ENCODE data around the gene SOBP.
A peak's percentile ranks its signal among the peaks of the same experiment; 100 is the strongest.

SOBP gene

GRCh38 chr6:107642095-107642860 lies 152.4 kb downstream of the SOBP start:
- no peak for DNase-seq

GRCh38 chr6:107642861-107643328 lies 153.0 kb downstream of the SOBP start:
- no peak for DNase-seq

DNA sequence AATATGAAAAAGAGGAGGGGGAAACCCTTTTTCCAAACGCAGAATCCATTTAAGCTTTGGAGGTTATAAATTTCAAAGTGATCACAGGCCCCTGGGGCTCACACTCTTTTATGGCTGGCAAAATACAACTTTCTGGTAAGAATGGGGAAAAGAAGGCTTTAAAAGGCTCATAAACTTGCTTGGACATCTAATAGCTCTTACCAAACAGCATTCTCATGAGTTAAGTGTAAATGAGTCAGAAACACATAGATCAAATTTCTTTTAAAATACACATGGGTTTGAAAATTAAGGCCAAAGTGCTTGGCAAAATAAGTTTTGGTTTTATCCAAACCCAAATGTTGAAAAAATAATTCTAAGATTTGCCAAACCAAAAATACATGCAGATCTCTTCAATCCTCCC lies 154.6 kb downstream of the SOBP start:
- no peak for DNase-seq

GRCh38 chr6:107645740-107646139 lies 155.8 kb downstream of the SOBP start:
- no peak for DNase-seq

DNA sequence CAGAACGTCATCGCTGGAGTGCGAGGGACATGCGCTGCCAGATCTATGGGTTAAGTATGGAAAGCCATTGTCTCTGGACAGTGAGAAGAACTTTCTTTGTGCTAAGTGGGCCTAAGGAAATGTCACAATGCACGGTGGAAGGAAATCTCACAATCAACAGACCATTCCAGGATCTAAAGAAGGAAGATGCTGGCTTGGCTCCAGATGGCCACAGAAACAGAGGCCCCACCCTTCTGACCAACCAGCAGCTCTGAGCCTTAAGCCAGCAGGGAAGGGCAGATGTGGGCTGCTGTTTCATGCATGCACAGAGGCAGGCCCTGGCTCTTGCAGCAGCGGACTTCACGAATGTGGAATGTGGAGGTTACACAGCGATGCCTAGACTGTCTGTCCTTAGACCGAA lies 156.3 kb downstream of the SOBP start:
- no peak for DNase-seq

GRCh38 chr6:107646776-107647438 lies 157.0 kb downstream of the SOBP start:
- DNase-seq = no peak

DNA sequence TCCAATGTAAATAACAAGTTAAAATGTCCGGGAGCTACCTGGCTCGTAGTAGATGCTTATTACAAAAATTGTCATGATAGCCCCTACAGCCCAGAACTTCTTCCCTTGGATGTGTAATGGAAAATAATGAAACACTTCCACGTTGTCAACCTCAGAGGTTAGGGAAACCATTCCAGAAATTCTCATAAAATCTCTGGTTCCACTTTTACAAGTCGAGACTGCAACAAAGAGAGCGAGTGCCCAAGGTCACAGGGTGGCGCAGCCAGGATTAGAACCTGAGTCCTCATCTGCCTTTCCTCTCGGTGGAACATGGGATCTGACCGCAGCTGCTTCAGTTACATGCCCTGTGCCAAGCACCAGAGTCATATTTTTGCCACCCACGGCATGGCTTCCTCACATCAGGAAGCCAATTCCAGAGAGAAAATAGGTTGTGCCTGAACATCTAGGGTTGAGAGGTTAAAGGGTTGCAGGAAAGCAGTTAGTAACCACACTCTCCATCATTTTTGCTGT lies 157.6 kb downstream of the SOBP start:
- DNase-seq = no peak

DNA sequence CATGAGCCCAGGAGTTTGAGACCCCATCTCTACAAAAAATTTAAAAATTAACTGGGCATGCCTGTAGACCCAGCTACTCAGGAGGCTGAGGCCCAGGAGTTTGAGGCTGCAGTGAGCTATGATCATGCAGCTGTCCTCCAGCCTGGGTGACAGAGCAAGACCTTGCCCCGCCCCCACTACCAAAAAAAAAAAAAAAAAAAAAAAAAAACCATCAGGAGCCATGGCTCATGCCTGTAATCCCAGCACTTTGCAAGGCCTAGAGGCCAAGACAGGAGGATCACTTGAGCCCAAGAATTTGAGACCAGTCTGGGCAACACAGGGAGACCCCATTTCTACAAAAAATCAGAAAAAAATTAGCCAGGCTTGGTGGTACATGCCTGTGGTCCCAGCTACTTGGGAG lies 159.1 kb downstream of the SOBP start:
- no peak for DNase-seq

GRCh38 chr6:107652526-107653182 lies 162.7 kb downstream of the SOBP start:
- DNase-seq = no peak

DNA sequence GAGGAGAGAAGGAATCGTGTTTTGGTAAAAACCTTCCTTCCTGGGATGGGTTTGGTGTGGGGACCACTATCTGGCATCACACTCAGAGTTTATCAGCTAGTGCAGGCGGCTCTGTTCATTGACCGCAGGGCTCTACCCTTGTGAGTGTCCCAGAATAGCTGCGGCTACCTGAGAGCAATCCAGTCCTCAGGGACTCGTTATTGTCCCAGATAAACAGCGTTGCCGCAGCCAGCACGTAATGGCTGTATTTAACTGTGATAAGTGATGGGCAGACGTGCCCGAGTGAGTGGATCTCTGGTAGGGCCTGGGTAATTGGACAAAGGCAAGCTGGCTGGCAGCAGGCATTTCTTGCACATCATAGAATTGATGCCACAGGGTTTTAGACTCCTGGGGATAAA lies 163.3 kb downstream of the SOBP start:
- no peak for DNase-seq

GRCh38 chr6:107653861-107654394 lies 164.0 kb downstream of the SOBP start:
- DNase-seq = no peak

DNA sequence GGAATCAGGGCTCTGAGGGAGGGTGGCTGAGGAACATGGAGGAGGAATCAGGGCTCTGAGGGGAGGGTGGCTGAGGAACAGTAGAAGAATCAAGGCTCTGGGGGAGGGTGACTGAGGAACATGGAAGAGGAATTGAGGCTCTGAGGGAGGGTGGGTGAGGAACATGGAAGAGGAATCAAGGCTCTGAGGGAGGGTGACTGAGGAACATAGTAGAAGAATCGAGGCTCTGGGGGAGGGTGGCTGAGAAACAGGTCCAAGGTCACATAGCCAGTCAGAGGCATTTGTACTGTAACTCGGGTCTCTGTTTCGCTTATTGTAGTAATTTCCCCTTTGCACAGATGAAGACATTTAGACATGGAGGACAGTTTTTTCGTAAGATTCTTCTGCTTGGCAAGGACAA lies 164.8 kb downstream of the SOBP start:
- DNase-seq = no peak

GRCh38 chr6:107655245-107655644 lies 165.3 kb downstream of the SOBP start:
- DNase-seq = no peak

GRCh38 chr6:107655864-107656263 lies 165.9 kb downstream of the SOBP start:
- no peak for DNase-seq

DNA sequence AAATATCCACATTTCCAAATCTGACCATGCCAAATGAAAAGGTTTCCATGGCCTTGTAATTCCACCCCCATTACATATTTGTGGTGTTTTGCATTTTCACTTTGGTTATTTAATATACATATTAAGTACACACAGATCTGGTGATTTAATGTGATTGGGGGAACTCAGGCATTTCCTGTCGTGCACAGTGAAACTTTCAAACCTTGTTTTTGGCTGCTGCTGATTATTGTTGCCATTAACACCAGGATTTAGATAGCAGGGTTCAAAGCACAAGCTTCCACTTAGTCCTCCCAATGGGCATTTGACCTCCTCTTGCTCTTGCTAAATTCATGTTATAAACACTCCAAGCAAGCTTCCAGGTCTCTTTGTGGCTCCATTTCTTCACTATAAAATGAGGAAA lies 166.5 kb downstream of the SOBP start:
- no peak for DNase-seq

DNA sequence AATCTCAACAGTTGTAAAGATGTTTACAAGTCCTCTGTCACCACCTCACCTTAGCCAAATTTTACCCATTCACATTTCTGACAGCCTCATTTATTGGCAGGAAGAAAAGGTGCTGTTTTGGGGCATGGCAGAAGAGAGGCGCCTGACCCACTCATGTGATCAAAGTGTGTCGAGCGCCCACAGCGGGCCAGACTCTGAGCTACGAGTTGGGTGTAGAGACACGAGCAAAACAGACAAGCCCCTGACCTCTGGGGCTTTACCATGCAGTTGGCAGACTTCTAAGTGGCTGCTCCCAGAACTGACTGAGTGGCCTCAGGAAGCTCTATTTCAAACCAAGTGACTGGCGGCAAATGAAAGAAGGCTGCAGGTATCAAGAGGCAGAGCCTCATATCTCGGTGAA lies 167.0 kb downstream of the SOBP start:
- no peak for DNase-seq

DNA sequence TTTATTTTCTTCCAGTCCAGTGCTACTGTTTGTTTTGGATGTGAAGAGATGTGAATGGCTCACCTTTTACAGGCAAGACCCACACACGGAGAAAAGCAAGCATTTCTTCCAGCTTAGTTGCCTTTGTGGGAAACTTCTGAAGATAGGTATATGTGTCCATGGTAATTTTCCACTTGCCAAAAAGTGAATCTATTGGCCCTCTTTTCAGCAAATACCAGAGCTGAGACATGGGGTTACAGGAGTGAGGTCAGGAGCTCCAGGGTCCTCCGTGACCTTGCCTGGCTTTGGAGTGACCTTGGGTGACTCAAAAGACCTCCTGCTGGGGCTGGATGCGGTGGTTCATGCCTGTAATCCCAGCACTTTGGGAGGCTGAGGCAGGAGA lies 167.4 kb downstream of the SOBP start:
- no peak for DNase-seq

DNA sequence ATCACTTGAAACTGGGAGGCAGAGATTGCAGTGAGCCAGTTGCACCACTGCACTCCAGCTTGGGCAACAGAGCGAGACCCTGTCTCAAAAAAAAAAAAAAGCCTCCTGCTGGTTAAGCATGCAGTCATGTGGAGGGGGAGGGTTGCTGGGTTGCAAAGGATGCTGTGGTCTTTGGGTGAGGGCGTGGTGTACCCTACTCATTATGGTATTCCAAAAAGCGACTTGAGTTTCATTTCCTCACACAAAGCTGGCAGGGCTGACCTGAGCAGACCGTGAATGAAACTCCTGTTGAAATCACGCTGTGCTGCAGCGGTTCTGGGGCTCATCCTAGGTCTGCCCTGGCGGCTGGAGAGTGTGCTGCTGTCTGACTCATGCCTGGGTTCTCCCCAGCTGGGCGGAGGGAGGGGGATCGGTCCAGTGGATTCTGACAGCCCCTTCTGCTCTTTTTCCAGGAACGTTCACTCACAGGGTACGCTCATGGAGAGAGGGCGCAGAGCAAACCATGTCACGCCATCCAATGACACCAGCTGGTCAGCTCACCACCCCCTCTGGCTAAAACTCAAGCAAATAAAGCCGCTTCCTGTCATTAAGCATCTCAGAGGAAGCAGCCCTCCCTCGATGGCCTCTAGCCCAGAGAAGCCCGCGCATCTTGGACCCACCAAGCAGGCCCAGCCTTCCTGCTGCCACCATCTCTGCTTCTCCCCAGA lies 168.0 kb downstream of the SOBP start:
- peak; percentile 17 for DNase-seq

GRCh38 chr6:107658920-107659865 lies 169.3 kb downstream of the SOBP start:
- DNase-seq = no peak

DNA sequence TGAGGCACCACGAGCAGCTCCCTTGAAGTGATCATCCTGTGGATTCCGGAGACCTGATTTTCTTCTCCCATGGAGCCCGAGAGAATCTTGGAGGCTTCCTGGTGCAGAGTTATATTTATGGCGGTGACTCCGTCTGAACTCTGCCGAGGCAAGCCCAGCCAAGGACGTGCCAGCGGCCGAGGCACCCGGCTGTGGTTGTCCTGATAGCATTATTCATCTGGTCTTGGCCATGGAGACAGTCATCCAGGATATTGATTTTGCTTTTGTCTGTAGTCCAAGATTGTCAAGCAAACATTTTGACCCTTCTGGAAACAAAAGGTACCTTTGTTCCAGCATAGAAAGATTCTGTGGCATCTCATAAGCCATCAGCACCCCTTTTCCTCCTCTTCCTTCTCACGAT lies 170.9 kb downstream of the SOBP start:
- no peak for DNase-seq

GRCh38 chr6:107661291-107661690 lies 171.4 kb downstream of the SOBP start:
- no peak for DNase-seq

DNA sequence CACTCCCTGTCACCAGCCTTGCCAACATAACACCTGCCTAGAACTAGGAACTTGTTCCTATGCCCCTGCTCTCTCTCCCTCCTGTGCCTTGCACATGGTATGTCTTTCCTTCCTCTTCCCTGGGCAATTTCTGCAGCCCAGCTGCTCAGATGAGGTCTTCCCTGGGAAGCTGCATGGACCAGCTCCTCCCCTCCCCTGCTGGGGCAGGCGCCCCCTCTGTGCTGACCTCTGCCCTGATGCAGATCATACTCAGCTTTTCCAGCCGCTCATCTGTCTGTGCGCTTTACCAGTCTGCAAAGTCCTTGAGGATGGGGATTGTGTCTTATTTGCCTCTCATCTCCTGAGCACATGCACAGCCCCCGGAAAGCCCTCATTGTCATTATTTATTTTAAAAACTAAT lies 172.4 kb downstream of the SOBP start:
- DNase-seq = no peak
